ENCODE measurements around the gene DSG2. TPM values are rescaled to one million over a fixed set of nuclear protein-coding genes. Genes with fewer than 3 reads are reported as not detected.

DSG2 gene
- total RNA-seq, 4 donors from 2014 or later = 7.3 to 18.8 (median 9.7) TPM

DNA sequence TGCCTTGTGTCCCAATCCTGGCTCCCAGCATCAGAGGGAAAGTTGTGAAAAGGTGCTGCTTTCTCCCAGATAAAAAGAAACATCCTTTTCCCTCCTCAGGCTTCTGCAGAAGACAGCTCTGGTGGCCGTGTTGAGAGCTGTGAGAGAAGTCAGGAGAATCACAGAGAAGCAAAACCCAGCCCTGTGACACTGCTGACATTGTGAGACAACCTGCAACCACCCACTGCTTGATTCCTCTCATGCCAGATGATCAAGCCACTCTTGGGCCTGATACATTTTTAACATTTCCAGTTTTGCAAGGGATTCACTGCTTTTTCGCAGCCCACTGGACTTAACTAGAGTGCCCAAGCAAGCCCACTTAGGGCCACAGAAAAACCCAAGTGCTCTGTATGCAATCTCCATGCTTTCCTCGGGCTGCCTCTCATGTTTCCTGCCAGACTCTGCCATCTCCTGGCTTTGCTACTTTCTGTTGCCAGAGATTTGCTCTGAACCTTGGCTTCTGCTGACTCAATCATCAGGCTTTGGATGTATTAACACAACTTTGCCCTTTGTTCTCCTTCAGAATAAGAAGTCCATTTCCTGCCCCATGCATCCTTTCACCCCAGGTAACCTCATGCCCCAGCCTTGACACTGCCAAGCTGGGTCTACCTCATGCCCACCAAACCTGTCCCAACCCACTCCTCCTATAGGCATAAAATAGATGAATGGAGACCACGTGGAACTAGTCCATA, 68.8 kb downstream of the DSG2 start:
- Histone ChIP-seq H3K36me3 (no peaks in the 10 kb centered on the region), H3K9me3 (no peaks in the 10 kb centered on the region), H3K4me1 (no peaks in the 10 kb centered on the region), H3K27me3 (no peaks in the 10 kb centered on the region), H3K4me3 (no peak overlapping the region), H3K27ac (no peak overlapping the region)
- 60 to 66% methylated on average over 3 to 4 of the region's 4 CpGs for WGBS, 2 donors
- DNase-seq = no peak
- intact Hi-C loops (cut with DNase I) = no loop called here
- TF ChIP-seq CTCF (IDR thresholded peaks at IDR 0.05) (no peak), POLR2A (IDR thresholded peaks at IDR 0.05) (no peak)

- WGBS, 2 donors = 37 to 48% methylated on average over 2 to 6 of the region's 9 CpGs
- intact Hi-C loops (cut with DNase I) = loop anchor here (10.0 kb wide), 1 partner anchor 252 kb away; no protein-coding TSS in a partner anchor
- Histone ChIP-seq H3K4me3 (no peak overlapping the region), H3K27ac (no peak overlapping the region), H3K9me3 (no peaks in the 10 kb centered on the region), H3K4me1 (no peaks in the 10 kb centered on the region), H3K27me3 (no peaks in the 10 kb centered on the region), H3K36me3 (no peaks in the 10 kb centered on the region)
- no peak for TF ChIP-seq CTCF (IDR thresholded peaks at IDR 0.05)
- no peak for TF ChIP-seq POLR2A (IDR thresholded peaks at IDR 0.05)
- DNase-seq = no peak
Measured at GRCh38 chr18:31572368-31572767, 74.4 kb downstream of the DSG2 start.

GRCh38 chr18:31573051-31573450, 75.1 kb downstream of the DSG2 start:
- no peaks in the 10 kb centered on the region for H3K9me3 ChIP-seq
- H3K36me3 ChIP-seq = no peaks in the 10 kb centered on the region
- H3K4me3 ChIP-seq = no peak overlapping the region
- no peak for DNase-seq
- H3K27ac ChIP-seq = no peak overlapping the region
- no peaks in the 10 kb centered on the region for H3K27me3 ChIP-seq
- TF ChIP-seq POLR2A (IDR thresholded peaks at IDR 0.05) = no peak
- no peak for TF ChIP-seq CTCF (IDR thresholded peaks at IDR 0.05)
- no peaks in the 10 kb centered on the region for H3K4me1 ChIP-seq
- intact Hi-C loops (cut with DNase I) = loop anchor here (10.0 kb wide), 1 partner anchor 252 kb away; no protein-coding TSS in a partner anchor
- WGBS, 2 donors = 85 to 94% methylated on average over 3 of the region's 3 CpGs

GRCh38 chr18:31574359-31574758, 76.4 kb downstream of the DSG2 start:
- no peaks in the 10 kb centered on the region for H3K4me1 ChIP-seq
- H3K27ac ChIP-seq = no peak overlapping the region
- TF ChIP-seq POLR2A (IDR thresholded peaks at IDR 0.05) = no peak
- TF ChIP-seq CTCF (IDR thresholded peaks at IDR 0.05) = no peak
- no peak for DNase-seq
- intact Hi-C loops (cut with DNase I) = loop anchor here (10.0 kb wide), 1 partner anchor 250 kb away; no protein-coding TSS in a partner anchor
- H3K4me3 ChIP-seq = no peak overlapping the region
- H3K9me3 ChIP-seq = no peaks in the 10 kb centered on the region
- no peaks in the 10 kb centered on the region for H3K36me3 ChIP-seq
- no peaks in the 10 kb centered on the region for H3K27me3 ChIP-seq
- WGBS, 2 donors = 71 to 82% methylated on average over 1 of the region's 1 CpG

- no peak for DNase-seq
- Histone ChIP-seq H3K27me3 (no peaks in the 10 kb centered on the region), H3K36me3 (no peaks in the 10 kb centered on the region), H3K27ac (no peak overlapping the region), H3K4me3 (no peak overlapping the region), H3K4me1 (no peaks in the 10 kb centered on the region), H3K9me3 (no peaks in the 10 kb centered on the region)
- WGBS, 2 donors = 35 to 53% methylated on average over 2 to 3 of the region's 3 CpGs
- TF ChIP-seq CTCF (IDR thresholded peaks at IDR 0.05) (no peak), POLR2A (IDR thresholded peaks at IDR 0.05) (no peak)
- intact Hi-C loops (cut with DNase I) = loop anchor here (10.0 kb wide), 1 partner anchor 249 kb away; no protein-coding TSS in a partner anchor
Measured at GRCh38 chr18:31575515-31576257, 77.7 kb downstream of the DSG2 start.
